ENCODE measurements around the gene SLC4A2. TPM values are rescaled to one million over a fixed set of nuclear protein-coding genes. Genes with fewer than 3 reads are reported as not detected.

The SLC4A2 gene
- total RNA-seq, 6 experiments from 2014 or later, result 153 to 188 (median 164) TPM

DNA sequence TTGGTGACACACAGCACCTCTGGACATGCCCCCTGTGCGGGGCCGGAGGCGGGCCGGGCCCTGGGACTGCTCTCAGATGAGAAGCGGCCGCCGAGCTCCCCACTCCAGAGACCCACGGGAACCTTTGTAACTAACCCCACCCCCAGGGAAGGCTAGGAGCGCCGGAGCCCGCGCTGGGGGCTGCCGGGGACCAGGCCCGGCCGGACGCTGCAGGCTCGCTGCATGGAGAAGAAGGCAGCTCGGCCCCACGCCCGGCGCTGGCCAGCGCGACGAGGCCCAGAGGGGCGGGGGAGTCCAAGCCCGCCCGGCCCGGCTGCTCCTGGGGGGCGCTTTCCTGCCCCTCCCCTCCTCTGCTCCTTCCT, 63.4 kb downstream of the SLC4A2 start:
- H3K9me3 Mint-ChIP-seq, result no peaks in the 10 kb centered on the region
- H3K4me3 Mint-ChIP-seq, result no peak overlapping the region
- H3K4me1 Mint-ChIP-seq (ENCODE audit: low read depth), result peaks cover 5% of the 10 kb centered on the region; the same call in 1 of the 2 replicates
- no peak for DNase-seq
- H3K27me3 Mint-ChIP-seq (ENCODE audit: insufficient read depth), result peaks cover 5% of the 10 kb centered on the region
- H3K36me3 Mint-ChIP-seq (ENCODE audit: low read depth), result peaks cover 29% of the 10 kb centered on the region
- H3K27ac Mint-ChIP-seq, result no peak overlapping the region
- TF ChIP-seq CTCF (IDR thresholded peaks at IDR 0.05), result no peak

- no peak for DNase-seq
Measured at GRCh38 chr7:151123158-151123821, 63.9 kb downstream of the SLC4A2 start.

GRCh38 chr7:151123822-151124464, 64.6 kb downstream of the SLC4A2 start:
- peaks cover 24% of the 10 kb centered on the region; the same call in 1 of the 2 replicates for H3K36me3 Mint-ChIP-seq (ENCODE audit: low read depth)
- peaks cover 5% of the 10 kb centered on the region for H3K27me3 Mint-ChIP-seq (ENCODE audit: insufficient read depth)
- peak; percentile 80 for DNase-seq
- H3K9me3 Mint-ChIP-seq, result no peaks in the 10 kb centered on the region
- no peak overlapping the region for H3K4me3 Mint-ChIP-seq
- peak; percentile 98 for TF ChIP-seq CTCF (IDR thresholded peaks at IDR 0.05)
- peak overlapping the region; percentile 36; the same call in 1 of the 2 replicates for H3K27ac Mint-ChIP-seq
- H3K4me1 Mint-ChIP-seq (ENCODE audit: low read depth), result peaks cover 5% of the 10 kb centered on the region; the same call in 1 of the 2 replicates

More at GRCh38 chr7:151123158-151123821, 63.9 kb downstream of the SLC4A2 start:
- H3K27me3 Mint-ChIP-seq (ENCODE audit: insufficient read depth), result peaks cover 5% of the 10 kb centered on the region
- peaks cover 29% of the 10 kb centered on the region for H3K36me3 Mint-ChIP-seq (ENCODE audit: low read depth)
- H3K27ac Mint-ChIP-seq, result peak overlapping the region; percentile 36; the same call in 1 of the 2 replicates
- H3K4me1 Mint-ChIP-seq (ENCODE audit: low read depth), result peaks cover 5% of the 10 kb centered on the region; the same call in 1 of the 2 replicates
- no peak overlapping the region for H3K4me3 Mint-ChIP-seq
- TF ChIP-seq CTCF (IDR thresholded peaks at IDR 0.05), result no peak
- no peaks in the 10 kb centered on the region for H3K9me3 Mint-ChIP-seq

- no peak for DNase-seq
- no peak overlapping the region; the same call in 1 of the 2 replicates for H3K4me3 Mint-ChIP-seq
- no peak for TF ChIP-seq CTCF (IDR thresholded peaks at IDR 0.05)
- no peak overlapping the region for H3K27ac Mint-ChIP-seq
- peaks cover 5% of the 10 kb centered on the region; the same call in 1 of the 2 replicates for H3K4me1 Mint-ChIP-seq (ENCODE audit: low read depth)
- peaks cover 5% of the 10 kb centered on the region for H3K27me3 Mint-ChIP-seq (ENCODE audit: insufficient read depth)
- H3K9me3 Mint-ChIP-seq, result no peaks in the 10 kb centered on the region
- H3K36me3 Mint-ChIP-seq (ENCODE audit: low read depth), result peaks cover 24% of the 10 kb centered on the region; the same call in 1 of the 2 replicates
Measured at GRCh38 chr7:151124481-151124880, 65.1 kb downstream of the SLC4A2 start.

DNA sequence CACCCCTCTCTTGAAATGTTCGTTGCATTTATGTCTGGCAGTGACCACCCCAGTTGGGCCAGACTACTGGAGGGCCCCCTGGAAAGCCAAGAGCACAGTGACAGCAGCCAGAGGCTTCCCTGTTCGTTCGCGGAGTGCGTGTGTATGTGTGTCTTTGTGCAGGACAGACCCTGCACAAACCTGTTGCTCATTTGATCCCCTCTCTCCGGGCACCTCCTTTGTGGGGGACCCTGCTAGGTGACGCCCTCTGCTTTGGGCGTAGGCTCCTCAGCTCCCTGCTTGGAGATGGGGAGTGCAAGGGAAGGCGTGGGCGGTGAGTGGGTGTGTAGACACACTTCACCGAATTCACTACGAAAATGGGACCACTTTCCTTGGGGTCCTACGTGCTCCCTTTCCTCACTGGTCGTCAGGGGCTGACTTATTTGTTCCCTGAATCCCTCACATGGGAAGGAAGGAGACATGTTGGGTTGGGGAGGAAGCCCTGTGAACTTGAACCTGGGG, 65.6 kb downstream of the SLC4A2 start:
- DNase-seq, result no peak
- Mint-ChIP-seq H3K4me1 (ENCODE audit: low read depth) (peaks cover 5% of the 10 kb centered on the region; the same call in 1 of the 2 replicates), H3K4me3 (no peak overlapping the region; the same call in 1 of the 2 replicates), H3K9me3 (no peaks in the 10 kb centered on the region), H3K36me3 (ENCODE audit: low read depth) (peaks cover 24% of the 10 kb centered on the region; the same call in 1 of the 2 replicates), H3K27ac (no peak overlapping the region), H3K27me3 (ENCODE audit: insufficient read depth) (peaks cover 5% of the 10 kb centered on the region)
- no peak for TF ChIP-seq CTCF (IDR thresholded peaks at IDR 0.05)

Data from HFFc6 (cell line).